ENCODE data around the gene ALDH16A1.

Gene ALDH16A1

DNA sequence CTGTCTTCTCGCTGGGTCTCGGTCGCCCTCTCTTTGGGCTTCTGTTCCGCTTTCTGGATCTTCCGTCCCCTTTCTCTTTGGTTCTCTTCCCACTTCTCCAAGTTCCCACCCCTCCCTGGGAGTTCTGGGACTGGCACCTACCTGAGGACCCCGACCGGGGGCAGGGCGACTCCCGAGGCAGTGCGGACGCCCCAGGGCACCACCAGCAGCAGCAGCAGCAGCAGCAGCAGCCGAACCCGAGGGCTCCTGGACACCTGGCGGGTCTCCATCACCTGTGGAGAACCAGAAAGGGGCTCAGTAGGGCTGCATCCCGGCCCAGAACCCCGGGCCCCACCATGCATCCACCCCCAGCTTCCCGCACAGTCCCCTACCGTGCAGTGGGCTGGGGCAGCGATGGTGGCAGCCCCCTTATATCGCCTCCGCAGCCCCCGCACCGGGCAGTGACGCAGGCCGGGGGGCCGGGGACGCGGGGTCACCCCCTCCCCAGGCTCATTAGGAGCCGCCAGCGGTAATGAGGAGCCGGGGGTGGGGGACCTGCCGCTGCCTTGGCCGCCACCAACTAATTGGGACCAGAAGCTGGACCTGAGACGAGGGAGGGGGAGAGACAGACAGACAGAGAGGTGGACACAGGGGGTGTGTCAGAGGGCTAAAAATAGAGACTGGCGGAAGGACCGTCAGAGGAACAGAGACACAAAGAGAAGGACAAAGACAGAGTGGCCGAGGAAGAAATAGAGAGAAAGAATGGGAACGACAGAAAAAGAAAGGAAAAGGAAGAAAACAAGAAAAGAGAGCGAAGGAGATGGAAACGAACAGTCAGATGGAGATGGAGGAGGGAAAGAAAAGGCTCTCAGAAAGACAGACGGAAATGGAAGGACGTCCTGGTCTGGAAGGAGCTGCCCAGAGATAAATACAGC lies 29.7 kb upstream of the ALDH16A1 start, which contains the start of gene PTH2:
Gene PTH2, minus strand, starts transcription at position 371 of the 914 bp plus-strand sequence. Its CDS starts 102 bp downstream, at position 269.
- FAIRE-seq (no peak), DNase-seq (ENCODE audit: low spot score) (no peak)

DNA sequence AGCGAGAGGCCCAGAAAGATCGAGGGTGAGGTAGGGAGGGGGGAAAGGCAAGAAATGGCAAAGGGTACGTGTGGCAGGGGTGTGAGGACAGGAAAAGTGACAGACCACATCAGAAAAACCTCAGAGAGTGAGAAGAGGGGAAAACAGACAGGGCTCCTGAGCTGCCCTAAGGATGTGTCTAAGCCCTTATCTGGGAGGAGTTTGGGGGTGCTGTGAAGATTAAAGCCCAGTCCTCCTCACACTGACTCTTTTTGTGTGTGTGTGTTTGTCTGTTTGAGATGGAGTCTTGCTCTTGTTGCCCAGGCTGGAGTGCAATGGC lies 29.1 kb upstream of the ALDH16A1 start:
- DNase-seq (ENCODE audit: low spot score): no peak
- no peak for FAIRE-seq

DNA sequence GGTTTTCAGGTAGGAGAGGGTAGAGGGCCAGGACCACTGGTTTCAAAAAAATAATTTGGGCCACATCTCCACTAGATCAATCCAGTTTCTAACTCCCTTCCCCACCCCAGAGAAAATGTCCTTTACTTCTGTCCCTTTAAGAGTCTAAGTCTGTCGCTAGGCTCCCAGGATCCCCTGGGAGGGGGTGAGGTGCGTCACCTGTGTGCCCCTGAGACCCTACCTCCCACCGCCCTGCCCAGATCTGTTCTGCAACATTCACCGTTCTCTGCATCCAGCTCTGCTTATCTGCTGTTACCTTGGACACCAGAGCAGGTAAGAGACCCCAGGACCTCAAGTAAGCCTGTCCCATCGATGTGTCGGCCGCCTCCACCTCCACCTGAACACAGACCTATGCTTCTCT lies 27.8 kb upstream of the ALDH16A1 start, which contains the start of gene GFY:
Gene GFY, plus strand, starts transcription at position 211 of the 400 bp plus-strand sequence. CDS start 1,043 bp downstream, outside the sequence.
- FAIRE-seq (no peak), DNase-seq (ENCODE audit: low spot score) (no peak)

GRCh38 chr19:49425922-49426592 lies 27.0 kb upstream of the ALDH16A1 start:
- DNase-seq (ENCODE audit: low spot score): peak; percentile 69
- no peak for FAIRE-seq

GRCh38 chr19:49427339-49427738 lies 25.7 kb upstream of the ALDH16A1 start:
- FAIRE-seq (no peak), DNase-seq (ENCODE audit: low spot score) (no peak)

DNA sequence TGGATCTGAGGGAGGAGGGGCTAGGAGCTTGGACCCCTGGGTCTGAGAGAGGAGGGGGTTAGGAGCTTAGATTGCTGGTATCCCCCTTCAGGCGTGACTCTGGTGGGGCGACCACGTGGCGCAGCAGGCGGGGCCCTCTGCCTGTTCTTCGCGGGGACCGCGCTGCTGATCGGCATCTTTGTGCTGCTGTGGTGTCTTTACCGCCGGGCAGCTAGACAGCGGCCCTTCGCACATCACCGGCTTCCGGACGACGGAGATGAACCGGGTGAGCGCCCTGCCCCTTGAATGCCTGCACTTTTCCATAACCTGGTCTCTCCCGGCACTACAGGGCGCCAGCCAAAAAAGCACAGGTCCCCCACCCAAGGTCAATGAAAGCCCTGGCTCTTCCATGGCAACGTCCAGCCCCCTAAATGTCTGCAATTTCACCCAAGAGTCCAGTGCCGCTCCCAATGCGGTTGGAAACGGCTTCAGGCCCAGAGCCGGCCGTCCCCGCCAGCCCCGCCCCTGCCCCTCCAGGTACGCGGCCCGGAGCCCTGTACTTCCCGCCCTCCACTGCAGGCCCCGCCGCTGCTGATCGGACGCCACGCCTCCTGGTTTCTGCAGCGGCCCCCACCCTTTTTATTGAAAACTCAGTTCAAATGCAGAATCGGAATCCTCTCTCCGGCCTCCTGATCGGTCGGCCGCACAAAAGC lies 25.0 kb upstream of the ALDH16A1 start:
- DNase-seq (ENCODE audit: low spot score) (no peak), FAIRE-seq (no peak)

- DNase-seq (ENCODE audit: low spot score) (no peak), FAIRE-seq (no peak)
Observed at GRCh38 chr19:49428547-49429451, 24.2 kb upstream of the ALDH16A1 start.

- DNase-seq (ENCODE audit: low spot score): no peak
- FAIRE-seq: no peak
Observed at GRCh38 chr19:49430172-49430677, 22.8 kb upstream of the ALDH16A1 start.

DNA sequence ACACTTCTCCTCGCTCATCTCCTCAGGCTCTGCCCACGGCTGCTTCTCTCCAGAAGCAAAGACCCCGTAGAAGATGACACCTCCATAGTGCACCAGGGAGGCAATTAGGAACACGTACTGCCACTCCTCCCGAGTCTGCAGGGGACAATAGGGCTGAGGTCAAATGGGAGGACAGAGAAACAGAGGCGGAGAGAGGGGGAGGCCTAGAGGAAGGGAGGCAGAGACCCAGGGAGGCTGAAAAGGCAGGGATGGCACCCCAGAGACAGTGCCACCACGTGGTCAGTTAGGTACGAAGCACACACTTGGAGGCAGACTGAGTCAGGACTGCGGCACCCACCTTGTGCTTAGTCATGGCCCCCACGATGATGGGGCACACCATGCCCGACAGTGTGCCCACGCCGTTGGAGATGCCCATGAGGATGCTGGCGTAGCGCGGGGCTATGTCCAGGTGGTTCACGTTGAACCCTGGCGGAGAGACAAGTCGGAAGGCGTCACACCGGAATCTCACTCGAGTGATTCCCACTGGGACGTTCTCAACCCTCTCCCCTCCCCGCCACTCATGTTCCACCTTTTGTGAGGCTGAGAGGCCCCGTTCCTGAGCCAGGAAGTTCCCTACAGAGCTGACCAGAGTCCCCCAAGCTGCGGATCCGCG lies 22.2 kb upstream of the ALDH16A1 start:
- FAIRE-seq (peak; percentile 86), DNase-seq (ENCODE audit: low spot score) (no peak)

GRCh38 chr19:49431330-49431749 lies 21.7 kb upstream of the ALDH16A1 start:
- DNase-seq (ENCODE audit: low spot score) (no peak), FAIRE-seq (no peak)

GRCh38 chr19:49432141-49433073 lies 20.6 kb upstream of the ALDH16A1 start:
- FAIRE-seq (no peak), DNase-seq (ENCODE audit: low spot score) (no peak)

DNA sequence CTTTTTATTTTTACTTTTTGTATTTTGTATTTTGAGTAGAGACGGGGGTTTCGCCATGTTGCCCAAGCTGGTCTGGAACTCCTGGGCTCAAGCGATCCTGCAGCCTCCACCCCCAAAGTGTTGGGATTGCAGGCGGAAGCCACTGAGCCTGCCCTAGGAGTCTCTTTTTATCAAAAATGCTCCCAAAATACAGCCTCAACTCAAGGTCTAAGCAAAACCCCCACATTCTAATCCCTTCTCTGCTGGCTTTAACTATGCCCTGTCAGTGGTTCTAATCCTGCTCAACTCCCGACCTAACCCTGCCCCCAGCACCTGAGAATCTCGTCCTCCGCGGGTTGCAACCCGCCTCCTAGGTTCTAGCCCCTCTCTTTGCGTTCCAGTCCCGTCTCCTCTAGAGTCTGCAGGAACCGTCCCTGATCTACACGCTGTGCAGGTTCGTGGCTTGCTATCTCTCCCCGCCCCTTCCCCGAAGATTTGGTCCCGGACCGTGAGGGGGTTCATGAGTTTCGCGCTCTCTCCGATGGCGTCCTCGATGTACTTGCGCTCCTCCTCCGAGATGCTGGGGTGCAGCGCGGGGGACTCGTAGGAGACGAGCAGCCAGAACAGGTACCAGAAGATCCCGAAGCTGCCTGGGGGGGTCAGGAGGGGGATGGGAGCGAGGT lies 19.7 kb upstream of the ALDH16A1 start:
- FAIRE-seq (no peak), DNase-seq (ENCODE audit: low spot score) (no peak)

GRCh38 chr19:49434907-49435583 lies 18.0 kb upstream of the ALDH16A1 start:
- DNase-seq (ENCODE audit: low spot score) (no peak), FAIRE-seq (no peak)

- FAIRE-seq (no peak), DNase-seq (ENCODE audit: low spot score) (no peak)
Observed at GRCh38 chr19:49435670-49436069, 17.4 kb upstream of the ALDH16A1 start.

DNA sequence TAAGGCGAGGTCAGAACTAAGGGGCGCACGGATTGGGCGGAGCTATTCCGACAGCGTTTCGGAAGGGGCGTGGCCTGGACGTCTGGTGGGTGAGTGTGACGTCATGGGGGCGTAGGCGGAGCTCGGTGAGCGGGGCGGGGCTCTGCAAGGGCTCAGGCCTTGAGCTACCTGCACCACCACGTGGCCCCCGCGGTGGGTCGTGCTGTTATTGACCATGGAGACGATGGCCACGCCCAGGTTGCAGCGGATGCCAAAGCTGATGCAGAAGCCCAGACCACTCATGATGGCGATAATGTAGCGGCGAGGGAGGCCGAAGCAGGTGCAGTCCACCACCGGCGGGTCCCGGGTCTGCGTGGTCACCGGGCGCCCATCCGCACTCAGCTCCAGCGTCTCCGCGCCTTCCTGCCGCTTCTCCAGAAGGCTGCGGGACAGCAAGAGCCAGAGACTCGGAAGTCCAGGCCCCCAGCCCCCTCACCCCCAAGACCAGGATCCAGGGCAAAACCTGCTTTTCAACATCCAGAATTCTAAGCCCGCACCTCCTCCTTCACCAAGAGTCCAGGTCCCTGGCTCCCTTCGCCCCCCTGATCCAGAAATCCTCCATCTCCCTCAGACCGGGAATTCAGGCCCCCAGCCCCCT lies 16.5 kb upstream of the ALDH16A1 start:
- no peak for FAIRE-seq

DNA sequence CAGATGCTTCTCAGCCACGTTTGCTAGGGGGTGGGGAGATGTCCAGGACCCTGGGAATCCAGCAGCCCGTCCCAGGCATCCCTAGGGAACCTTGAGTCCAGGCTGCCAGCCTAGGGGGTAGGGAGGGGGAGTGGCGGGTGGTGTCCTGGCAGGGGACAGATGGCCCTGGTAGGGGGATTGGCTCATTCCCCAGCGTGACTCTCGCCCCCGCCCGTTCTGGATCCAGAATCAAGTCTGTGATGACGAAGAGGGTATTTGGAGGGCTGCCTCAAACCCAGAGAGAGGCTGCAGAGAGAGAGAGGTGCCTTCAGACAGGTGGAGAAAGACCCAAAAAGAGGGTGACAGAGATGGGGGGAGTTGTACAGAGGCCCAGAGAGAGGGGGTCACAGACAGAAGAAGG lies 15.8 kb upstream of the ALDH16A1 start:
- no peak for FAIRE-seq

More for the DNA sequence above, 16.5 kb upstream of the ALDH16A1 start:
- DNase-seq (ENCODE audit: low spot score): no peak

GRCh38 chr19:49438261-49438660 lies 14.8 kb upstream of the ALDH16A1 start:
- DNase-seq (ENCODE audit: low spot score) (no peak), FAIRE-seq (no peak)

More for the DNA sequence above, 15.8 kb upstream of the ALDH16A1 start:
- DNase-seq (ENCODE audit: low spot score): no peak
